Heart right ventricle (tissue), 16 donors: ENCODE data around the gene MAPK7. TPM values are rescaled to one million over a fixed set of nuclear protein-coding genes. Genes with fewer than 3 reads are reported as not detected.
"Not testable (repeated sequence)": the region's sequence is repeated elsewhere in the genome, so short reads cannot be mapped to it uniquely, and the experiment has no call there.

Experiments used
- ATAC-seq, 8 donors: fragments of 200-7000 bp; cut with Tn5 transposase; one replicate each; pipeline ENCODE4 v1.9.1; 2020; ENCODE audit warnings: mild to moderate bottlenecking in 8 of 8, moderate library complexity in 8 of 8, moderate number of reproducible peaks in 1 of 8
- DNase-seq, 2 donors: peaks; one replicate each; pipeline ENCODE4 v3.0.0-alpha.2; 2020
- H3K27ac ChIP-seq, 10 donors: fragments of 200-600 bp; sonication (generic) in 2 of 10; one replicate each; pipeline versions ENCODE4 v1.5.0 to v1.8.0; 2020 to 2022; ENCODE audit warnings: mild to moderate bottlenecking in 3 of 10
- H3K27me3 ChIP-seq, 7 donors: fragments of 200-600 bp; one replicate each; pipeline ENCODE4 v1.8.0; 2021 to 2022; ENCODE audit warnings: mild to moderate bottlenecking in 2 of 7
- H3K36me3 ChIP-seq, 9 donors: fragments of 200-600 bp; sonication (generic) in 1 of 9; one replicate each; pipeline versions ENCODE4 v1.5.0 to v1.8.0; 2020 to 2022; ENCODE audit warnings: mild to moderate bottlenecking in 2 of 9
- H3K4me1 ChIP-seq, 9 donors: fragments of 200-600 bp; sonication (generic) in 1 of 9; one replicate each; pipeline versions ENCODE4 v1.5.0 to v1.8.0; 2020 to 2022; ENCODE audit warnings: mild to moderate bottlenecking in 4 of 9
- H3K4me3 ChIP-seq, 10 donors: fragments of 200-600 bp; sonication (generic) in 2 of 10; one replicate each; pipeline versions ENCODE4 v1.5.0 to v1.8.0; 2020 to 2022; ENCODE audit warnings: mild to moderate bottlenecking in 7 of 10, moderate library complexity in 2 of 10
- H3K9me3 ChIP-seq, 11 donors: fragments of 200-600 bp in 10 of 11; sonication (generic) in 2 of 11; one replicate each; pipeline versions ENCODE4 v1.5.0 to v1.8.0; 2013 to 2022; ENCODE audit warnings: mild to moderate bottlenecking in 2 of 11, control low read depth in 1 of 11, moderate library complexity in 1 of 11
- WGBS, 2 donors: extraction: QIAGEN DNeasy Blood & Tissue Kit; methylation state at CpG; one replicate each; pipeline ENCODE4 v1.1.7; 2013; ENCODE audit warnings: inconsistent platforms in 1 of 2; 5-methylcytosine and 5-hydroxymethylcytosine counted together
- intact Hi-C, 10 donors: fragments of 100-400 bp; cut with DNase I; formaldehyde crosslinking; loops; one replicate each; pipeline versions ENCODE4 v1.11.1 to v1.14.2; 2022
- polyA plus RNA-seq, 2 donors: library from polyadenylated mRNA; stranded (reverse); fragments of 200-250 nt; gene quantifications; one replicate each; pipeline ENCODE4 v1.2.3, GENCODE V29; 2013
- total RNA-seq, 10 donors: library from RNA; stranded (reverse); fragmentation: NEBNext Ultra II Directional in 3 of 10; extraction: Animal tissue kit (Norgen Biotek cat#: 25700) in 3 of 10; gene quantifications; one replicate each; pipeline versions ENCODE4 v1.2.1 to v1.2.4, GENCODE V29; 2021 to 2023
- TF ChIP-seq, protein P1 (sequence below), 9 donors: fragments of 200-600 bp; sonication (generic) in 2 of 9; IDR thresholded peaks; one replicate each; pipeline versions ENCODE4 v1.5.0 to v1.8.0; 2021 to 2022; ENCODE audit warnings: antibody characterized with exemption in 9 of 9, mild to moderate bottlenecking in 5 of 9, moderate library complexity in 1 of 9
- donor health status: Arrhythmogenic right ventricular cardiomyopathy.
- donor health status: ischemic (EF 13 %, LVEDD 7.1; RV severe dilation, severe dysfunction).
- donor health status: healthy with polysubstance abuse.
- donor health status: DM: no; HTN: yes; CAD: no.
- donor health status: DM: no; HTN: no; CAD: no.
- donor health status: ischemic (EF 25% LVEDD 6.9; RV normal size, moderate dysfunction).
- donor health status: ischemic (EF 25% LVEDD 5.7; RV mildly dilated, moderate dysfunction).
- donor health status: healthy.
- donor health status: DM: yes; HTN: yes; CAD: no.
- donor health status: Ischemic cardiomyopathy.
- donor health status: ischemic (EF 35%, LVEDD 5.7; RV mildly dilated, moderate dysfunction).
- donor health status: nonischemic (EF 11% LVEDD 7.7; RV severe dilation, severe dysfunction).
- donor health status: DM: yes; HTN: yes; CAD: no.
- donor health status: PGD.
- donor health status: ischemic (EF 29% LVEDD 5.4; RV normal size, mild dysfunction).
- donor health status: nonischemic (EF 23%, LVEDD 6.1; RV moderate dilation, normal function).

Gene MAPK7
- total and polyA plus RNA-seq, 12 donors = 7.3 to 16.6 (median 11.4) TPM

DNA sequence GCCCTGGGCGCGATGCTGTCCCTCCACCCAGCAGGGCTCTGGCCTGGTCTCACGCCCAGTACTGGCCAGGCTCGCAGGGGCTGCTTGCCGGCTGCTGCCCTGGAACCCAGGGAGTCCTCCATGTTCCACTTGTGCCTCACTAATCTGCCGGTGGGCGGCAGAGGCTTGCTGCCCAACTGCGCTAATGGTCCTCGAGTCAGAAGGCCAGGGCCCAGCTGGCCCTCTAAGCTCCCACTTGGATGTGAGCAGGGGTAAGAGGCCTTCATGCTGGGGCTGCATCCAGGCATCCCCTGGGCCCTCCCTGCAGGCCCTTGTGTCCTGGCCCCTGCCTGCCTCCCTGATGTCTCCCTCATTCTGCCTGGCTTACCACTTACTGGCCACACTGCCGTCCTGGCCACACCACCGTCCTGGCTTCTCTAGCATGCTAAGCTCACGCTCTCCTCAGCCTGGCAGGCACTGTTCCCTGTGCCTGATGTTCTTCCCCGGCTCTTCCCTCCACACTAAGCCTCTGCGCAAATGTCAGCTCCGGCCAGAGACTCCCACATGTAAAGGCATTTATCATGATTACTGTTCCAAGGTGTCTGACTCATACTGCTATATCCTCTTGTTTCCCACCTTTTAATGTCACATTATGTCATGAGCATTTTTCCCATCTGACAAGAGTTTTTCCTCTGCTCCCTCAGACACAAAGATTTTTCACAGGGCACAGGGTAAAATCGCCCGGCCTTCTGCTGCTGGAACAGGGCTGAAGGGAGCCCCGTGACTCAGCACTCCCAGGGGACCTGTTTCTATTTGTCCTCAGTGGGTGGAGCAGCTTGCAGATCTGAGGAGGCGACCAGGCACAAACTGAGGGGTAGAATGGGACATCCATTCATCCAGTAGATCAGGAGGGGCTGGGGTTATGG is 31.7 kb upstream of the MAPK7 start:
- Histone ChIP-seq H3K27ac (peak overlapping the region in 9 of 10 donors; percentile 46 to 84 (median 77)), H3K27me3 (no peaks in the 10 kb centered on the region), H3K9me3 (no peaks in the 10 kb centered on the region), H3K4me3 (no peak overlapping the region), H3K36me3 (no peaks in the 10 kb centered on the region), H3K4me1 (peaks cover 11 to 59% (median 39%) of the 10 kb centered on the region in 9 donors)
- peak; percentile 50 to 86 (median 78) for ATAC-seq
- intact Hi-C loops = no loop called here
- 56 to 65% methylated on average over 19 of the region's 19 CpGs for WGBS, 2 donors
- TF ChIP-seq, protein P1, sequence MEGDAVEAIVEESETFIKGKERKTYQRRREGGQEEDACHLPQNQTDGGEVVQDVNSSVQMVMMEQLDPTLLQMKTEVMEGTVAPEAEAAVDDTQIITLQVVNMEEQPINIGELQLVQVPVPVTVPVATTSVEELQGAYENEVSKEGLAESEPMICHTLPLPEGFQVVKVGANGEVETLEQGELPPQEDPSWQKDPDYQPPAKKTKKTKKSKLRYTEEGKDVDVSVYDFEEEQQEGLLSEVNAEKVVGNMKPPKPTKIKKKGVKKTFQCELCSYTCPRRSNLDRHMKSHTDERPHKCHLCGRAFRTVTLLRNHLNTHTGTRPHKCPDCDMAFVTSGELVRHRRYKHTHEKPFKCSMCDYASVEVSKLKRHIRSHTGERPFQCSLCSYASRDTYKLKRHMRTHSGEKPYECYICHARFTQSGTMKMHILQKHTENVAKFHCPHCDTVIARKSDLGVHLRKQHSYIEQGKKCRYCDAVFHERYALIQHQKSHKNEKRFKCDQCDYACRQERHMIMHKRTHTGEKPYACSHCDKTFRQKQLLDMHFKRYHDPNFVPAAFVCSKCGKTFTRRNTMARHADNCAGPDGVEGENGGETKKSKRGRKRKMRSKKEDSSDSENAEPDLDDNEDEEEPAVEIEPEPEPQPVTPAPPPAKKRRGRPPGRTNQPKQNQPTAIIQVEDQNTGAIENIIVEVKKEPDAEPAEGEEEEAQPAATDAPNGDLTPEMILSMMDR (IDR thresholded peaks at IDR 0.05) = no peak
- peak; percentile 67 to 85 for DNase-seq

DNA sequence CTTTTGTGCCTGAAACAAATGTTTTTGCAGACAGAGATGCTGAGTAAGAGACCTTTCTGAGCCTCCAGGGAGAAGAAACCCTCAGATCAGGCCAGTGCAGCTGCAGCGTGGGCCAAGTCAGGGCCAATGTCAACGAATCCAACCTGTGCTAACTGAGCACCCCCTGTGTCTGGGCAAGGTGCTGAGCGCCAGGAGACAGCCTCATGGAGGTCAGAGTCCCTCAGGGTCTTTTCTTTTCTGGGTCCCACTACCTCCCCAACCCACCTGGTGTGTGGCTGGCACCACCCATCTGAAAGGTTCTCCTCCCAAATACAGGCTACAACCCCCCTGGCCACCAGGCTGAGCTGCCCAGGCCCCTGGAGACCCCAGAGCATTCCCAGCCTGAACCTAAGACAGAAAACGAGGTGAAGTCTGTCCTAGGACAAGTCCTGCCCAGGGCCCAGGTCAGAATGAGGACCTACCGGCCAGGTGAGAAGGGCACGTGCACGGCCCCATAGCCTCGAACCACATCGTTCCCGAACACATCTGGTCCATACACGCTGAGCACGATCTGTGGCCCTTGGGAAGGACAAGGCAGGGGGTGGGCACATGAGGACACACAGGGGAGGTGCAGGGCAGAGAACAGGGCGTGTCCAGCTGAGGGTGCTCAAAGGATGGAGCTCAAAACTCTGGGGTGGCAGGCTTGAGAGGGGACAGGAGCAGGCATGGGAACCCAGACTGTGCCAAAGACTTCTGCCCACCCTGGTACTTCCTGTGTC is 30.8 kb upstream of the MAPK7 start:
- TF ChIP-seq, protein P1 (IDR thresholded peaks at IDR 0.05) = no peak
- DNase-seq (no peak), ATAC-seq (peak in 1 of 8 donors; percentile 7)
- Histone ChIP-seq H3K4me3 (no peak overlapping the region), H3K9me3 (no peaks in the 10 kb centered on the region), H3K27ac (peak overlapping the region in 9 of 10 donors; percentile 46 to 84 (median 77)), H3K4me1 (peaks cover 11 to 51% (median 35%) of the 10 kb centered on the region in 9 donors), H3K36me3 (no peaks in the 10 kb centered on the region), H3K27me3 (no peaks in the 10 kb centered on the region)
- intact Hi-C loops = no loop called here
- WGBS, 2 donors = 87 to 88% methylated on average over 13 of the region's 13 CpGs

DNA sequence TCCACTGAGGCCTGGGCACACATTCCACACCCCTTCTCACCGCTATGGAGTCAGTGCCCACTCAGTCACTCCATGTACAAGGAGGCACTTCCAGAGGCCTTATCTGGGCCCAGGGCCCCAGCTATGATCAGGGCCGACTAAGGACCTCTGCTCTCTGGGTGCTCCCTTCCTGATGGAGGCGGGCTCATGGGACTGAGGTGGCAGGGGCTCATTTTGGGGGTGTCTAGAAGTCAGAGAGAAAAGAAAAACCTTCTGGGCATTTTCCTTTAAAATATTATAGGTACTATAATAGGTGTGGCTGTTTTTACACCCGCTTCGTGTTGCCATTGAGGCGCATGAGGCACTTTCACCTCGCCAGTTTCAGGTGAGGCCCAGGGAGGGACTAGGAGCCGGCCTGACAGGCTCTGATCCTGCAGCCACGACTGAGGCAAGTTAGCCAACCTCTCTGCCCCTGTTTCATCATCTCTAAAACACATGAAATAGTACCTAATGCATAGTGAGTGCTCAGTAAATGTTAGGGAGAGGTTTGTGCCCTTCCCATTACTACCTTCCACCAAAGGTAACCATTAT is 30.1 kb upstream of the MAPK7 start:
- Histone ChIP-seq H3K36me3 (no peaks in the 10 kb centered on the region), H3K27ac (peak overlapping the region in 1 of 10 donors; percentile 84), H3K27me3 (no peaks in the 10 kb centered on the region), H3K4me3 (no peak overlapping the region), H3K4me1 (peaks cover 11 to 45% (median 35%) of the 10 kb centered on the region in 9 donors), H3K9me3 (no peaks in the 10 kb centered on the region)
- intact Hi-C loops = no loop called here
- no peak for ATAC-seq
- TF ChIP-seq, protein P1 (IDR thresholded peaks at IDR 0.05) = no peak
- WGBS, 2 donors = 93 to 95% methylated on average over 9 of the region's 9 CpGs
- DNase-seq = no peak

DNA sequence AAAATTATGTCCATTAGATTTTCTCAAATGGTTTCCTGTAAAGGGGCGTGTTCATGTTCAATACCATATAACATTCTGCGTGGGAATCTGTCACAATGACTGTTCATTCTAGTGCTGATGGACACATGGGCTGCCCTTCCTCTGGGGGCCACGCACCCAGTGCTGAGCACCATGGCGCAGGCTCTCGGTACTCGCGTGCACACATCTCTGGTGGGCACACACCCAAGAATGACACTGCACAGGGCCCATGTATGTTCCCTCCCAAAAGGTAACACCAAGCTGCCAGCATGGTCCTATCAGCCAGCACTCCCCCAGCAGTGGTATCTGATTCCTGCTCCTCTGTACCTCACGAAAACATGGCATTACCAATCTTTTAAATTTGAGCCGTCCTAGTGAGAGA is 29.5 kb upstream of the MAPK7 start:
- TF ChIP-seq, protein P1 (IDR thresholded peaks at IDR 0.05) = no peak
- Histone ChIP-seq H3K27ac (no peak overlapping the region), H3K36me3 (no peaks in the 10 kb centered on the region), H3K4me1 (peaks cover 11 to 41% (median 34%) of the 10 kb centered on the region in 9 donors), H3K27me3 (no peaks in the 10 kb centered on the region), H3K9me3 (no peaks in the 10 kb centered on the region), H3K4me3 (no peak overlapping the region)
- WGBS, 2 donors = 96% methylated on average over 9 of the region's 9 CpGs
- intact Hi-C loops = no loop called here
- DNase-seq (no peak), ATAC-seq (no peak)

DNA sequence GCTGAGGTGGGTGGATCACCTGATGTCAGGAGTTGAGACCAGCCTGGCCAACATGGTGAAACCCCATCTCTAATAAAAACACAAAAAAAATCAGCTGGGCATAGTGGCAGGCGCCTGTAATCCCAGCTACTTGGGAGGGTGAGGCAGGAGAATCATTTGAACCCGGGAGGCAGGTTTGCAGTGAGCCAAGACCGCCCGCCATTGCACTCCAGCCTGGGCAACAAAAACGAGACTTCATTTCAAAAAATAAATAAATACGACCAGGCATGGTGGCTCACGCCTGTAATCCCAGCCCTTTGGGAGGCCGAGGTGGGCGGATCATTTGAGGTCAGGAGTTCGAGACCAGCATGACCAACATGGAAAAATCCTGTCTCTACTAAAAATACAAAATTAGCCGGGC is 24.9 kb upstream of the MAPK7 start:
- DNase-seq, ATAC-seq, H3K9me3 ChIP-seq, H3K27me3 ChIP-seq, H3K4me3 ChIP-seq, H3K27ac ChIP-seq, intact Hi-C loops, H3K4me1 ChIP-seq, H3K36me3 ChIP-seq: not testable (repeated sequence)
- WGBS, 2 donors = 97% methylated on average over 11 of the region's 11 CpGs
